Measurements from ENCODE around the gene TMEM54. TPM values are rescaled to one million over a fixed set of nuclear protein-coding genes. Genes with fewer than 3 reads are reported as not detected.
A peak's percentile ranks its signal among the peaks of the same experiment; 100 is the strongest.

Gene TMEM54
- total and polyA plus RNA-seq, 7 experiments from 2014 or later, result not detected

GRCh38 chr1:32924881-32925344 lies 23.7 kb upstream of the TMEM54 start:
- H3K27me3 ChIP-seq (ENCODE audit: control insufficient read depth in 2 of 2, insufficient read depth in 2 of 2, low read length in 2 of 2), result peaks cover 2 to 5% of the 10 kb centered on the region in 2 donors
- CTCF ChIA-PET, result interaction anchor here (1.3 kb wide), 1 partner anchor 13 kb away, joined by 3 read pairs; no protein-coding TSS in a partner anchor
- peak; percentile 41 for ATAC-seq

GRCh38 chr1:32920833-32921232 lies 19.6 kb upstream of the TMEM54 start:
- ATAC-seq (no peak), DNase-seq (no peak)
- Histone ChIP-seq H3K36me3 (ENCODE audit: control insufficient read depth in 2 of 3, insufficient read depth in 3 of 3, low read length in 3 of 3) (no peaks in the 10 kb centered on the region), H3K27me3 (ENCODE audit: control insufficient read depth in 2 of 2, insufficient read depth in 2 of 2, low read length in 2 of 2) (peaks cover 3 to 5% of the 10 kb centered on the region in 2 donors), H3K9me3 (ENCODE audit: control insufficient read depth in 2 of 3, low read length in 3 of 3) (no peaks in the 10 kb centered on the region), H3K27ac (ENCODE audit: low read depth, low read length) (no peak overlapping the region), H3K4me3 (ENCODE audit: low read length) (no peak overlapping the region), H3K4me1 (ENCODE audit: control insufficient read depth in 2 of 2, insufficient read depth in 2 of 2, low read length in 2 of 2) (peaks cover 0 to 6% of the 10 kb centered on the region in 2 donors)
- Mint-ChIP-seq H3K27ac (no peak overlapping the region), H3K9me3 (peaks cover 0 to 1% (median 0%) of the 10 kb centered on the region in 11 donors), H3K4me3 (no peak overlapping the region), H3K4me1 (peaks cover 8 to 30% (median 19%) of the 10 kb centered on the region in 7 donors), H3K27me3 (peaks cover 66 to 73% (median 69%) of the 10 kb centered on the region in 5 donors), H3K36me3 (peaks cover 0 to 5% (median 0%) of the 10 kb centered on the region in 5 donors)
- intact Hi-C loops (cut with micrococcal nuclease), result no loop called here
- CTCF ChIA-PET, result no interaction called here
- POLR2A ChIA-PET, result no interaction called here

More at GRCh38 chr1:32924881-32925344, 23.7 kb upstream of the TMEM54 start:
- peak overlapping the region in 2 of 9 donors; percentile 1 to 70 for H3K27ac Mint-ChIP-seq
- peaks cover 0 to 5% (median 0%) of the 10 kb centered on the region in 11 donors for H3K9me3 Mint-ChIP-seq
- POLR2A ChIA-PET, result interaction anchor here (0.6 to 0.7 kb wide), 2 partner anchors 35 to 146 kb away, joined by 3 to 5 read pairs; no protein-coding TSS in a partner anchor
- no peaks in the 10 kb centered on the region for H3K36me3 ChIP-seq (ENCODE audit: control insufficient read depth in 2 of 3, insufficient read depth in 3 of 3, low read length in 3 of 3)
- H3K9me3 ChIP-seq (ENCODE audit: control insufficient read depth in 2 of 3, low read length in 3 of 3), result no peaks in the 10 kb centered on the region
- peaks cover 0 to 5% (median 0%) of the 10 kb centered on the region in 5 donors for H3K36me3 Mint-ChIP-seq
- intact Hi-C loops (cut with micrococcal nuclease), result no loop called here
- H3K27ac ChIP-seq (ENCODE audit: low read depth, low read length), result no peak overlapping the region
- peak overlapping the region in 9 of 10 donors; percentile 5 to 74 (median 62) for H3K4me3 Mint-ChIP-seq
- H3K4me1 ChIP-seq (ENCODE audit: control insufficient read depth in 2 of 2, insufficient read depth in 2 of 2, low read length in 2 of 2), result peaks cover 0 to 6% of the 10 kb centered on the region in 2 donors
- peaks cover 59 to 70% (median 64%) of the 10 kb centered on the region in 5 donors for H3K27me3 Mint-ChIP-seq
- no peak overlapping the region for H3K4me3 ChIP-seq (ENCODE audit: low read length)
- DNase-seq, result peak in 1 of 9 donors; percentile 9
- peaks cover 12 to 24% (median 19%) of the 10 kb centered on the region in 7 donors for H3K4me1 Mint-ChIP-seq

- no peaks in the 10 kb centered on the region for H3K36me3 ChIP-seq (ENCODE audit: control insufficient read depth in 2 of 3, insufficient read depth in 3 of 3, low read length in 3 of 3)
- no peak overlapping the region for H3K27ac ChIP-seq (ENCODE audit: low read depth, low read length)
- DNase-seq (no peak), ATAC-seq (no peak)
- Mint-ChIP-seq H3K4me3 (no peak overlapping the region), H3K9me3 (peaks cover 0 to 1% (median 0%) of the 10 kb centered on the region in 11 donors), H3K4me1 (peaks cover under 1 to 23% (median 13%) of the 10 kb centered on the region in 7 donors), H3K36me3 (peaks cover 0 to 5% (median 0%) of the 10 kb centered on the region in 5 donors), H3K27me3 (peaks cover 62 to 67% (median 66%) of the 10 kb centered on the region in 5 donors), H3K27ac (no peak overlapping the region)
- peaks cover 0 to 6% of the 10 kb centered on the region in 2 donors for H3K4me1 ChIP-seq (ENCODE audit: control insufficient read depth in 2 of 2, insufficient read depth in 2 of 2, low read length in 2 of 2)
- intact Hi-C loops (cut with micrococcal nuclease), result no loop called here
- H3K4me3 ChIP-seq (ENCODE audit: low read length), result no peak overlapping the region
- H3K27me3 ChIP-seq (ENCODE audit: control insufficient read depth in 2 of 2, insufficient read depth in 2 of 2, low read length in 2 of 2), result peaks cover 3 to 5% of the 10 kb centered on the region in 2 donors
- POLR2A ChIA-PET, result no interaction called here
- H3K9me3 ChIP-seq (ENCODE audit: control insufficient read depth in 2 of 3, low read length in 3 of 3), result no peaks in the 10 kb centered on the region
- CTCF ChIA-PET, result interaction anchor here (1.6 kb wide), 1 partner anchor 135 kb away, joined by 3 read pairs; no protein-coding TSS in a partner anchor
Measured at GRCh38 chr1:32919811-32920733, 18.9 kb upstream of the TMEM54 start.

GRCh38 chr1:32918179-32918578 lies 17.0 kb upstream of the TMEM54 start:
- POLR2A ChIA-PET, result interaction anchor here (0.6 kb wide), 1 partner anchor 84 kb away, joined by 5 read pairs; no protein-coding TSS in a partner anchor

GRCh38 chr1:32917521-32917920 lies 16.3 kb upstream of the TMEM54 start:
- CTCF ChIA-PET, result no interaction called here
- Mint-ChIP-seq H3K27me3 (peaks cover 38 to 46% (median 44%) of the 10 kb centered on the region in 5 donors), H3K9me3 (no peaks in the 10 kb centered on the region), H3K4me1 (peaks cover 0 to 17% (median 0%) of the 10 kb centered on the region in 7 donors), H3K27ac (no peak overlapping the region), H3K4me3 (no peak overlapping the region), H3K36me3 (no peaks in the 10 kb centered on the region)
- intact Hi-C loops (cut with micrococcal nuclease), result no loop called here
- Histone ChIP-seq H3K4me1 (ENCODE audit: control insufficient read depth in 2 of 2, insufficient read depth in 2 of 2, low read length in 2 of 2) (no peaks in the 10 kb centered on the region), H3K4me3 (ENCODE audit: low read length) (no peak overlapping the region), H3K27me3 (ENCODE audit: control insufficient read depth in 2 of 2, insufficient read depth in 2 of 2, low read length in 2 of 2) (peaks cover 0 to 3% of the 10 kb centered on the region in 2 donors), H3K9me3 (ENCODE audit: control insufficient read depth in 2 of 3, low read length in 3 of 3) (no peaks in the 10 kb centered on the region), H3K27ac (ENCODE audit: low read depth, low read length) (no peak overlapping the region), H3K36me3 (ENCODE audit: control insufficient read depth in 2 of 3, insufficient read depth in 3 of 3, low read length in 3 of 3) (no peaks in the 10 kb centered on the region)
- DNase-seq (no peak), ATAC-seq (peak; percentile 36)
- POLR2A ChIA-PET, result no interaction called here

More at GRCh38 chr1:32918179-32918578, 17.0 kb upstream of the TMEM54 start:
- ATAC-seq, result no peak
- DNase-seq, result no peak
- no peak overlapping the region for H3K27ac ChIP-seq (ENCODE audit: low read depth, low read length)
- Mint-ChIP-seq H3K27me3 (peaks cover 45 to 53% (median 51%) of the 10 kb centered on the region in 5 donors), H3K9me3 (no peaks in the 10 kb centered on the region), H3K27ac (peak overlapping the region in 1 of 9 donors; percentile 13), H3K36me3 (no peaks in the 10 kb centered on the region), H3K4me3 (no peak overlapping the region), H3K4me1 (peaks cover 0 to 17% (median 0%) of the 10 kb centered on the region in 7 donors)
- no peaks in the 10 kb centered on the region for H3K9me3 ChIP-seq (ENCODE audit: control insufficient read depth in 2 of 3, low read length in 3 of 3)
- peaks cover 0 to 3% of the 10 kb centered on the region in 2 donors for H3K27me3 ChIP-seq (ENCODE audit: control insufficient read depth in 2 of 2, insufficient read depth in 2 of 2, low read length in 2 of 2)
- no peaks in the 10 kb centered on the region for H3K36me3 ChIP-seq (ENCODE audit: control insufficient read depth in 2 of 3, insufficient read depth in 3 of 3, low read length in 3 of 3)
- H3K4me3 ChIP-seq (ENCODE audit: low read length), result no peak overlapping the region
- intact Hi-C loops (cut with micrococcal nuclease), result no loop called here
- no peaks in the 10 kb centered on the region for H3K4me1 ChIP-seq (ENCODE audit: control insufficient read depth in 2 of 2, insufficient read depth in 2 of 2, low read length in 2 of 2)
- CTCF ChIA-PET, result interaction anchor here (1.6 kb wide), 1 partner anchor 137 kb away, joined by 3 read pairs; no protein-coding TSS in a partner anchor

- DNase-seq, result no peak
- H3K27me3 ChIP-seq (ENCODE audit: control insufficient read depth in 2 of 2, insufficient read depth in 2 of 2, low read length in 2 of 2), result peaks cover 0 to 3% of the 10 kb centered on the region in 2 donors
- H3K9me3 ChIP-seq (ENCODE audit: control insufficient read depth in 2 of 3, low read length in 3 of 3), result no peaks in the 10 kb centered on the region
- H3K4me3 ChIP-seq (ENCODE audit: low read length), result no peak overlapping the region
- H3K4me3 Mint-ChIP-seq, result no peak overlapping the region
- ChIA-PET CTCF (no interaction called here), POLR2A (no interaction called here)
- H3K9me3 Mint-ChIP-seq, result no peaks in the 10 kb centered on the region
- no peak for ATAC-seq
- H3K4me1 ChIP-seq (ENCODE audit: control insufficient read depth in 2 of 2, insufficient read depth in 2 of 2, low read length in 2 of 2), result no peaks in the 10 kb centered on the region
- H3K36me3 Mint-ChIP-seq, result no peaks in the 10 kb centered on the region
- H3K27ac ChIP-seq (ENCODE audit: low read depth, low read length), result no peak overlapping the region
- no peaks in the 10 kb centered on the region for H3K36me3 ChIP-seq (ENCODE audit: control insufficient read depth in 2 of 3, insufficient read depth in 3 of 3, low read length in 3 of 3)
- peaks cover 0 to 17% (median 0%) of the 10 kb centered on the region in 7 donors for H3K4me1 Mint-ChIP-seq
- no peak overlapping the region for H3K27ac Mint-ChIP-seq
- intact Hi-C loops (cut with micrococcal nuclease), result no loop called here
- H3K27me3 Mint-ChIP-seq, result peaks cover 29 to 39% (median 31%) of the 10 kb centered on the region in 5 donors
Measured at GRCh38 chr1:32915766-32916706, 14.8 kb upstream of the TMEM54 start.
